ENCODE results near the gene MAPK14.

GRCh38 chr6:36120539-36120938 is 92.9 kb downstream of the MAPK14 start:
- TF ChIP-seq E4F1 (IDR thresholded peaks at IDR 0.05; ENCODE audit: borderline replicate concordance, partially characterized antibody) (no peak), RAD51 (IDR thresholded peaks at IDR 0.05) (no peak), CTCF (IDR thresholded peaks at IDR 0.05 in 2 of 3, conservative IDR thresholded peaks at IDR 0.05 in 1 of 3; ENCODE audit: control insufficient read depth in 2 of 3, extremely low read depth in 1 of 3, insufficient read depth in 1 of 3, low read depth in 3 of 3, low read length in 3 of 3) (no peak), TCF12 (IDR thresholded peaks at IDR 0.05; ENCODE audit: low read depth, low read length) (no peak), HDGF (IDR thresholded peaks at IDR 0.05) (no peak), NR2C2 (IDR thresholded peaks at IDR 0.05; ENCODE audit: borderline replicate concordance, control insufficient read depth, insufficient read length, low read depth) (no peak), RELA (IDR thresholded peaks at IDR 0.05; ENCODE audit: borderline replicate concordance, partially characterized antibody) (no peak), POLR2AphosphoS5 (IDR thresholded peaks at IDR 0.05; ENCODE audit: low read length) (peak; percentile 41; the same call in 1 of the 2 replicates), EP300 (IDR thresholded peaks at IDR 0.05; ENCODE audit: borderline replicate concordance in 1 of 2, control insufficient read depth in 1 of 2, low read depth in 2 of 2, low read length in 2 of 2) (no peak), POLR2A (IDR thresholded peaks at IDR 0.05; ENCODE audit: low read depth, low read length) (peak; percentile 57), TBL1XR1 (IDR thresholded peaks at IDR 0.05; ENCODE audit: low read depth, low read length) (no peak)
